ENCODE results near the gene POLE. TPM values are rescaled to one million over a fixed set of nuclear protein-coding genes. Genes with fewer than 3 reads are reported as not detected.
A peak's percentile ranks its signal among the peaks of the same experiment; 100 is the strongest.

Gene POLE
- total and polyA plus RNA-seq, 9 of the 15 experiments (the other 6 are each of a cell fraction or from before 2014, with no cell fraction given) = 2.4 to 154 (median 49.6) TPM

DNA sequence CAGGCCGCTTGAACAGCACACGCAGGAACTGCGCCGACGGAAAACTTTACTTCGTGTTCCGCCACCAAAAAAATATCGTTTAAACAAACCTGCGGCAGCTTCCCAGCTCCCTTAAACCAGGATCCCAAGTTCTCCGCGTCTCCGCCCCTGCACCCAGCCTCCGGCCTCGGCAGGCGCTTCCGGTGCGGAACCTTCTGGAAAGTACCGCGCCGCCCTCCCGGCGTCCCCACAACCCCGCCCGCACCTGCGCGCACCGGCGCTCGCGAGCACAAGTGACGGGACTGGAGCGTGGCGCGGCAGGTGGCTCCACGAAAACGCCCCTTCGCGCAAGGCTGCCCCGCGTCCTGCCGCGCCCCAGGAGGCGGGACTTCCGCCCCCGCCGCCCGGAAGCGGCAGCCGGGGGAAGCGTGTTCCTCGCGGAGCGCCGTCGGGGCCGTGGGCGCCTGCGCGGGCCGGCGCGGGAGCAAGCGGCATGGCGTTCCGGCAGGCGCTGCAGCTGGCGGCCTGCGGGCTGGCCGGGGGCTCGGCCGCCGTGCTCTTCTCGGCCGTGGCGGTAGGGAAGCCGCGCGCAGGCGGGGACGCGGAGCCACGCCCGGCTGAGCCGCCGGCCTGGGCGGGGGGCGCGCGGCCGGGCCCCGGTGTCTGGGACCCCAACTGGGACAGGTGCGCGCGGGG is 23.4 kb upstream of the POLE start, which contains the start of gene PGAM5 (continued):
- TF ChIP-seq, protein P1, sequence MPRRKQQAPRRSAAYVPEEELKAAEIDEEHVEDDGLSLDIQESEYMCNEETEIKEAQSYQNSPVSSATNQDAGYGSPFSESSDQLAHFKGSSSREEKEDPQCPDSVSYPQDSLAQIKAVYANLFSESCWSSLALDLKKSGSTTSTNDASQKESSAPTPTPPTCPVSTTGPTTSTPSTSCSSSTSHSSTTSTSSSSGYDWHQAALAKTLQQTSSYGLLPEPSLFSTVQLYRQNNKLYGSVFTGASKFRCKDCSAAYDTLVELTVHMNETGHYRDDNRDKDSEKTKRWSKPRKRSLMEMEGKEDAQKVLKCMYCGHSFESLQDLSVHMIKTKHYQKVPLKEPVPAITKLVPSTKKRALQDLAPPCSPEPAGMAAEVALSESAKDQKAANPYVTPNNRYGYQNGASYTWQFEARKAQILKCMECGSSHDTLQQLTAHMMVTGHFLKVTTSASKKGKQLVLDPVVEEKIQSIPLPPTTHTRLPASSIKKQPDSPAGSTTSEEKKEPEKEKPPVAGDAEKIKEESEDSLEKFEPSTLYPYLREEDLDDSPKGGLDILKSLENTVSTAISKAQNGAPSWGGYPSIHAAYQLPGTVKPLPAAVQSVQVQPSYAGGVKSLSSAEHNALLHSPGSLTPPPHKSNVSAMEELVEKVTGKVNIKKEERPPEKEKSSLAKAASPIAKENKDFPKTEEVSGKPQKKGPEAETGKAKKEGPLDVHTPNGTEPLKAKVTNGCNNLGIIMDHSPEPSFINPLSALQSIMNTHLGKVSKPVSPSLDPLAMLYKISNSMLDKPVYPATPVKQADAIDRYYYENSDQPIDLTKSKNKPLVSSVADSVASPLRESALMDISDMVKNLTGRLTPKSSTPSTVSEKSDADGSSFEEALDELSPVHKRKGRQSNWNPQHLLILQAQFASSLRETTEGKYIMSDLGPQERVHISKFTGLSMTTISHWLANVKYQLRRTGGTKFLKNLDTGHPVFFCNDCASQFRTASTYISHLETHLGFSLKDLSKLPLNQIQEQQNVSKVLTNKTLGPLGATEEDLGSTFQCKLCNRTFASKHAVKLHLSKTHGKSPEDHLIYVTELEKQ (CRISPR knock-in tag; IDR thresholded peaks at IDR 0.05) = no peak
- TF ChIP-seq ASH1L (IDR thresholded peaks at IDR 0.05; ENCODE audit: borderline replicate concordance, low read depth, partially characterized antibody) (no peak), ESRRB (CRISPR knock-in tag; IDR thresholded peaks at IDR 0.05; ENCODE audit: borderline replicate concordance) (no peak), ZEB2 (IDR thresholded peaks at IDR 0.05) (peak; percentile 84), KLF13 (tag; IDR thresholded peaks at IDR 0.05; ENCODE audit: borderline replicate concordance, low read depth) (peak; percentile 95; the same call in 1 of the 2 replicates), RBFOX2 (IDR thresholded peaks at IDR 0.05; ENCODE audit: low read depth, low read length) (peak; percentile 89), TCF3 (CRISPR knock-in tag; IDR thresholded peaks at IDR 0.05) (peak; percentile 36; the same call in 1 of the 2 replicates), KDM1A (IDR thresholded peaks at IDR 0.05) (no peak), HNRNPUL1 (IDR thresholded peaks at IDR 0.05; ENCODE audit: low read length) (no peak), HNRNPLL (IDR thresholded peaks at IDR 0.05; ENCODE audit: low read depth, low read length, poor library complexity, severe bottlenecking) (no peak), PHB (CRISPR knock-in tag; IDR thresholded peaks at IDR 0.05) (no peak), ZC3H11A (IDR thresholded peaks at IDR 0.05; ENCODE audit: low read depth, low read length) (no peak)
- TF ChIP-seq, protein P2, sequence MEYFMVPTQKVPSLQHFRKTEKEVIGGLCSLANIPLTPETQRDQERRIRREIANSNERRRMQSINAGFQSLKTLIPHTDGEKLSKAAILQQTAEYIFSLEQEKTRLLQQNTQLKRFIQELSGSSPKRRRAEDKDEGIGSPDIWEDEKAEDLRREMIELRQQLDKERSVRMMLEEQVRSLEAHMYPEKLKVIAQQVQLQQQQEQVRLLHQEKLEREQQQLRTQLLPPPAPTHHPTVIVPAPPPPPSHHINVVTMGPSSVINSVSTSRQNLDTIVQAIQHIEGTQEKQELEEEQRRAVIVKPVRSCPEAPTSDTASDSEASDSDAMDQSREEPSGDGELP (CRISPR knock-in tag; IDR thresholded peaks at IDR 0.05; ENCODE audit: borderline replicate concordance) = peak; percentile 75; the same call in 1 of the 2 replicates
- TF ChIP-seq, protein P3, sequence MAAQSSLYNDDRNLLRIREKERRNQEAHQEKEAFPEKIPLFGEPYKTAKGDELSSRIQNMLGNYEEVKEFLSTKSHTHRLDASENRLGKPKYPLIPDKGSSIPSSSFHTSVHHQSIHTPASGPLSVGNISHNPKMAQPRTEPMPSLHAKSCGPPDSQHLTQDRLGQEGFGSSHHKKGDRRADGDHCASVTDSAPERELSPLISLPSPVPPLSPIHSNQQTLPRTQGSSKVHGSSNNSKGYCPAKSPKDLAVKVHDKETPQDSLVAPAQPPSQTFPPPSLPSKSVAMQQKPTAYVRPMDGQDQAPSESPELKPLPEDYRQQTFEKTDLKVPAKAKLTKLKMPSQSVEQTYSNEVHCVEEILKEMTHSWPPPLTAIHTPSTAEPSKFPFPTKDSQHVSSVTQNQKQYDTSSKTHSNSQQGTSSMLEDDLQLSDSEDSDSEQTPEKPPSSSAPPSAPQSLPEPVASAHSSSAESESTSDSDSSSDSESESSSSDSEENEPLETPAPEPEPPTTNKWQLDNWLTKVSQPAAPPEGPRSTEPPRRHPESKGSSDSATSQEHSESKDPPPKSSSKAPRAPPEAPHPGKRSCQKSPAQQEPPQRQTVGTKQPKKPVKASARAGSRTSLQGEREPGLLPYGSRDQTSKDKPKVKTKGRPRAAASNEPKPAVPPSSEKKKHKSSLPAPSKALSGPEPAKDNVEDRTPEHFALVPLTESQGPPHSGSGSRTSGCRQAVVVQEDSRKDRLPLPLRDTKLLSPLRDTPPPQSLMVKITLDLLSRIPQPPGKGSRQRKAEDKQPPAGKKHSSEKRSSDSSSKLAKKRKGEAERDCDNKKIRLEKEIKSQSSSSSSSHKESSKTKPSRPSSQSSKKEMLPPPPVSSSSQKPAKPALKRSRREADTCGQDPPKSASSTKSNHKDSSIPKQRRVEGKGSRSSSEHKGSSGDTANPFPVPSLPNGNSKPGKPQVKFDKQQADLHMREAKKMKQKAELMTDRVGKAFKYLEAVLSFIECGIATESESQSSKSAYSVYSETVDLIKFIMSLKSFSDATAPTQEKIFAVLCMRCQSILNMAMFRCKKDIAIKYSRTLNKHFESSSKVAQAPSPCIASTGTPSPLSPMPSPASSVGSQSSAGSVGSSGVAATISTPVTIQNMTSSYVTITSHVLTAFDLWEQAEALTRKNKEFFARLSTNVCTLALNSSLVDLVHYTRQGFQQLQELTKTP (IDR thresholded peaks at IDR 0.05; ENCODE audit: low read depth in 1 of 2, partially characterized antibody in 2 of 2) = no peak
- TF ChIP-seq, protein P4, sequence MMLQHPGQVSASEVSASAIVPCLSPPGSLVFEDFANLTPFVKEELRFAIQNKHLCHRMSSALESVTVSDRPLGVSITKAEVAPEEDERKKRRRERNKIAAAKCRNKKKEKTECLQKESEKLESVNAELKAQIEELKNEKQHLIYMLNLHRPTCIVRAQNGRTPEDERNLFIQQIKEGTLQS (IDR thresholded peaks at IDR 0.05) = no peak
- TF ChIP-seq, protein P4 (CRISPR knock-in tag; conservative IDR thresholded peaks at IDR 0.05) = peak; percentile 19; the same call in 1 of the 2 replicates
